OCI-M1 (cell line): ENCODE data around the gene MAP7D3.
A peak's percentile ranks its signal among the peaks of the same experiment; 100 is the strongest.
"Not testable (repeated sequence)": the region's sequence is repeated elsewhere in the genome, so short reads cannot be mapped to it uniquely, and the experiment has no call there.

Source experiments
- DNase-seq: peaks from one replicate; lab custom pipeline; 2025; lab: John Stamatoyannopoulos, UW

Gene MAP7D3

DNA sequence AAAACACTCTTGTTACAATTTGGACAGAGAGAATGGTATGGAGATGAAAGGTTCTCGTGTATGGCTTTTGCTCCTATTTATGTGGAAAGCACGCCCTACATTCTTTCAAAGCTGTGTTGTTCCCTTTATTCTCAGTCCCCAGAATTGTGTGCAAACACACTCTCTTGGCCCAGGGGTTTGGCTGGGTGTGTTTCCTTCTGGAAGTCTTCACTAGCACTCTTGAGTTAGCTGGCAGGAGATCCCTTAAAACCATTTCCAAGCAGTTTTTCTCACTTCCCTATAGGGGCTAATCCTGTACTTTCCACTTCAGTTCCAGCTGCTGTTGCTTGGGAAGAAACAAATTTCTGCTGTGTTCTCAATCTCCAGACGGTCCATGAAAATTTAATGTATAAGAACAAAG lies 68.8 kb downstream of the MAP7D3 start:
- no peak for DNase-seq

DNA sequence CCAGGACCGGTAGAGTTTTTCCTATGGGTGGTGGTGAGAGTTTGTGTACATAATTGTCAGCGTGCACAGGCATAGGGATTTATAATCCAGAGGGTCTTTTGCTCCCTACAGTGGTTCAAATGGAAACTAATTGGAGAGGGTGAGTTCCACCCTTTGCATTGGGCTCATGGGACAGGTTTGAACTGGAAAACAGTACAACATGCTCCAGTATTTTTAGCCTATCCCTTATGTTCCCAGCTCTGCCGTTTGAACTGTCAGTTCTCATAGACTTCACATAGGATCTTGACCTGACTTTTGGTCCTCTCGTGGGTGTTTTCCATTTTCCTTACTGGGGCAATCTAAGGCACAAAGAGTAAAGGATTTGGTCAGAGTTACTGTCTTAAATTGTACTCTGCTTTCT lies 72.1 kb downstream of the MAP7D3 start:
- DNase-seq = no peak

DNA sequence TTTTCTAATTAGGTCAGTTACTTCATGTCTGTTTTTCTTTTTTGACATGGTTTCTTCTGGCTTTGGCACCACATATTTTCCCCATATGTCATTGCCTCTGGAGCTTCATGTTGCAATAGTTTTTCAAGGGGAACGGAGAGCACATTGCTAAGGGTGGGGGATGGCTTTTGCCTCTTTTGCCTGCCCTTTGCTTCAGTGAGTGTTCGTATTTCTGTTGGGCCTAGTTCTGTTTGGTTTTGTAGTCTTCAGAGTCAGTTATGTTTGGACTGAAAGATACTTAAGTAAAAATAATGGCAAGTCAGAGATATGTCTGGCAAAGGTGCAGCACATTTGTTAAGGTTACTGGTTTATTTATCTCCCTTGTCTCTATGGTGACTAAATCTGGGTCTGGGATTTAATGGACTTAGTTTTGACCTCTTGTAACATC lies 74.8 kb downstream of the MAP7D3 start:
- DNase-seq = no peak

DNA sequence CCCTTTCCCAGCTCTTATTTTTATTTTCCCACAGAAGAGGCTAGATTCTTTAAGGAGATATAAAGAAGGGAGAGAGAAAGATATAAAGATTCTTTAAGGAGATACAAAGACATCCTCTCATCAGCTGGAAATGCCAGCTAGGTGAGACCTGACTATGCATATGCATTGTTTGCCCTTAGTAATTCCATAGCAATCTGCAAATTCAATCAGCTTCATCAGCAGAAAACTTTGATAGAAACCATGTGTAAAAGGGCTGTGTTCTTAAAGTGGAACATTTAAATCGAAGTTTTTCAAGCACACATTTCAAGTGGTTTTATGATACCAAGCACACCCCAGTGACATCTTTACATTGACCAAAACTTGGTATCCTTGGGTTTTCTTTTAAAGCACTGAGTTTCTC lies 79.8 kb downstream of the MAP7D3 start:
- DNase-seq = no peak

DNA sequence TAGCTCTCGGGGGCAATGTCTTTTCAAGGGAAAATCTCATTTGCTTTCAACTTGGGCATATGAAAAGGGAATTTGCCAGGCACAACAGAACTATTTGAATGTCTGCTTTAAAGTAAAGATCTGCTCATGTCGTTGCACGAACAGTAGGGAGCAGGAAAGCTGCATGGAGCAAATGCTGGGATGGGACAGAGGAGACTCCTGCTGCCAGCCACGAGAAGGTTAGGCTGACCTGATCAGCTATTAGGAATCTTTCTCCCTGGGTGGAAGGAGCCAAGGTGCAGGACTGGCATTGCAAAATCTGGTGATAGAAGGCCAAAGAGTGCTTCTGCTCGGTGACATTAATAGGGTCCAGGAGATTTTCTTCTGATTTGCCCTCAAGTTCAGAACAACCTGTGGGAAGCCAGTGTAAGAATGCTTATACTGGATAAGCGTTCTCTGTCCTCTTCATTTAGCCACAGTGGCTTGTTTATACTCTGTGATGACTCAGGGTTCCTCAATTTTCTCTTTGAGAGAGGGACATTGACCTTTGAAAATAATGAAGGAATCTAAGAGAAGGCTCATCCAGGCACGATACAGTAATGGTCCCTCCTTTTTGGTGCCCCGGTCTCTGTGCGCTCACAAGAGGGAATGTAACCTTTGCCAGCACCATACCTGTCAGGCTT lies 80.9 kb downstream of the MAP7D3 start:
- DNase-seq = no peak

DNA sequence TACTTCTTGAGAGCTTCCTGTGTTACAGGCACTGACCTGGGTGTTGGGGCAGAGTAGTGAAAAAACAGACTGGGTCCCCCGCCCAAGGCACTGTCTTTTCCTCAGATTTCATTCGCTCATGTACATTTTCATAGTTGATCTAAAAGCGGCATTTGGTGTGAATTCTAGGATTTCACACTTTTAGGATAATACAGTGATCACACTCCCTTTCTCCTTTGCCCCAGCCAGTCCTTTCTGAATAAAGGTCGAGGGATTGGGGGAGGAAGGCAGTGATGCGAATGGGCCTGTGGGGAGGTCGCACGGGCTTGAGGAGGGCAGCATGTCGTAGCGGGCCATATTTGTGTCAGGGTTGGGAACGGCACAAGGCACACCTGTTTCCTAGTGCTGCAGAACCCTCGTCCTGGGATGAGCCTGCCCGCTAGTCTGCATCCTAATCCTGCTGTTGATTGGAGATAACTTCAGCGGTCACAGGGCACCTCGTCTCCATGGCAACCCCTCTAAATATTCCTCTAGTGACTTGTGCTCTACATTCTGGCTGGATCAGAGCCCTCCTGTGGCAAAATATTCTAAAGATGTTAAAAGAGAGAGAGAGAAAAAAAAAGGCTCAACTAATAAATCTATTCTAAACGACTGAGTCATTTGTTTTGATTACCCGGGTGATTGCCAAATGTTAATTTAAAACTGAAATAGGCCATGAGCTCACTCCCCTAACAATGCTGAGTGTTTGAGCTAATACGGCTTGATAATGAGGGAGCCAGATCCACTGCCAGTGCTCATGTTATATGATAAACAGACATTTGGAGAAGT lies 82.1 kb downstream of the MAP7D3 start:
- no peak for DNase-seq

DNA sequence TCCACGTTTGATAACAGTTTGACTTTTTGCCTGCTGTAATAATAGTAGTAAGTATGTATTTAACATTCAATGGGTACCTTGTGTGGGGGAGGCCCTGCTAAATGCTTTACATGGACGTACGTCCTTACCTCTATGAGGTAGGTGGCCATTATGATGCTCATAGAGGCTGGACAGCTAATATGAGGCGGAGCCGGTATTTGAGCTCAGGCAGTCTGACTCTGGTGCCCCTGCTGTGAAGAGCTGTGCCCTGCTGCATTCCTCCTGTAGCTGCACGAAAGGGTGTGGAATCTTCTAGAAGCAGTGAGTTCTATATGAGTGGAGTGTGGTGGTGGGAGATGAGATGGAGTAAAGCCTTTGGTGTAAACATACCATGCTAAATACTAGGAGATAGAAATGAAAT lies 83.2 kb downstream of the MAP7D3 start:
- not testable (repeated sequence) for DNase-seq

DNA sequence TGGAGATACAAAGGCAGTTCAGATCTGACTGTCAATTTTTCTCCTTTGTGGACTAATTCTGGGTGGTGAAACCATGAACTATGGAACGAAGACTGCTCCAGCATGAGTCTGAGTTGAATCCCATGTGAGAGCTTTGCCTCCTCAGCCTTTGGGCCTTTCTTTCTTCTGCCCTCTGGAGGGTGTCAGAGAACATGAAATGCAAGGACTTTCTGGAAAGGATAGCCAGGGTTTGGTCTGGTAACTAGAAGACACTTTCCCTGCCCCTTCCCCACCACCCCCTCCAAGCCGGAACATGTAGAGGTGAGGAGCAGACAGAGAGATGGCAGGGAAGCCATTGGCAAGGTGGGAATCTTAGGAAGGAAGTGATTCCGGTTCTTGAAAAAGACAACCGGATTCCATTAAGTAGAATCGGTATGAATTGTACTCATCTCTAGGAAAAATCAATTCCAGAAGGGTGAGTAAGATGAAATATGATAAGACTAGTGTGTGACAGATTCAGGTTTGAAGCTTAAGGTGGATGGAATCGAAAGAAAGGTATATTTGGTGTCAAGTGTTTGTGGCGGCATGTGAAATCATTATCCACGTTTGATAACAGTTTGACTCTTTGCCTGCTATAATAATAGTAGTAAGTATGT lies 84.9 kb downstream of the MAP7D3 start:
- peak; percentile 38 for DNase-seq

DNA sequence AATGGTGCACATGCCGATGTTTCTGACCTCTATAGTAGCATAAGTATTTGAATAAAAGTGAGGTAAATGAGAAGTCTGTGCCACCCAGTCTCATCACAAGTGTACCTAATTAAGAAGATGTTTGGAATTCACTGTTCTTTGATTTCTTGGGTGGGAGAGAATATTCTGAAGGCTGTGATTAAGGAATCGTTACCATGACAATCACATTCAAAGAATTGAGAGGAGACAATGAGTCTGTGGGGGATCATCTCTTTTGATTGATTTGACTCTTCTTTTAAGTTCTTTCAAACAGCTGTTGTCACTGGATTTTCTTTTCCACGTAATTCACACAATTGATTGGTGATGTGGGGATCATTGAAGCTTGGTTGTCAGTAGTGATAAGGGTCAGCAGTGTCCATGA lies 85.8 kb downstream of the MAP7D3 start:
- no peak for DNase-seq

DNA sequence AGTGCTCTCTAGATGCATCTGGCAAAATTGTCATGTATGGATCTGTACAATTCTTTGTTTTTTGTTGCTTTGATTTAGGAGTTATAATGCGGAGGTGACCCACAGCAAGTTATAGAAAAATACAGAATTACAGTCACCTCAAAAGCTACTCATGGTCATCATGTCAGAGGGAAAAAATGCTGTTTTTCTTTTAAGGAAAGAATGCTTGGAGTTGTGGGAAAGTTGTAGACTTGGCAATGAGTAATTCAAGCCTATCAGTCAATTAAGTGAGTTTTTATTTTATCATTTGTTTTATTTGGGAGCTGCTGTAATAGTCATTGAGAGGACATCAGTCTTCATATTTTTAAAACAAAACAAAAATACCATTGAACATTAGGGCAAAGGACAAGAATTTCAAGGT lies 87.5 kb downstream of the MAP7D3 start:
- no peak for DNase-seq
